Stimulated activated CD8-positive, alpha-beta memory T cell treated with anti-CD3 and anti-CD28 coated beads, Interleukin-4, amount 100 ng/mL, for 24 hours (primary cell): Measurements from ENCODE around the gene LRRC23.
"Not testable (repeated sequence)": the region's sequence is repeated elsewhere in the genome, so short reads cannot be mapped to it uniquely, and the experiment has no call there.

ENCODE experiments used
- DNase-seq: peaks from one replicate; pipeline ENCODE4 v3.0.0-alpha.2; 2020; ENCODE audit warnings: low read depth

The LRRC23 gene

GRCh38 chr12:6873094-6874014 is 31.3 kb upstream of the LRRC23 start, which contains the start of gene SPSB2:
TSS of gene SPSB2 (minus strand) at chr12:6873303. CDS start at chr12:6872901, 402 bp downstream.
- peak; percentile 100 for DNase-seq

DNA sequence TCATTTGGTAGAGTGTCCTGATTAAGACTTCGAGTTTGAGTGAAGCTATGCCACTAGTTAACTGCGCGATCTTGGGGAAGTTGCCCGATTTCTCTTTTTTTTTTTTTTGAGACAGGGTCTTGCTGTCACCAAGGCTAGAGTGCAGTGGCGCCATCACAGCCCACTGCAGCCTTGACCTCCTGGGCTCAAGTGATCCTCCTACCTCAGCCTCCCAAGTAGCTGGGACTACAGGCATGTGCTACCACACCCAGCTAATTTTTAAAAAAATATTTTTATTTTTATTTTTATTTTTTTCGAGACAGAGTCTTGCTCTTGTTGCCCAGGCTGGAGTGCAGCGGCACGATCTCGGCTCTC is 30.6 kb upstream of the LRRC23 start:
- not testable (repeated sequence) for DNase-seq

GRCh38 chr12:6879824-6880223 is 24.8 kb upstream of the LRRC23 start:
- not testable (repeated sequence) for DNase-seq

- DNase-seq = no peak
These were observed 21.4 kb upstream of the LRRC23 start for GRCh38 chr12:6883252-6883651.

- no peak for DNase-seq
These were observed 20.9 kb upstream of the LRRC23 start for GRCh38 chr12:6883683-6884082.

DNA sequence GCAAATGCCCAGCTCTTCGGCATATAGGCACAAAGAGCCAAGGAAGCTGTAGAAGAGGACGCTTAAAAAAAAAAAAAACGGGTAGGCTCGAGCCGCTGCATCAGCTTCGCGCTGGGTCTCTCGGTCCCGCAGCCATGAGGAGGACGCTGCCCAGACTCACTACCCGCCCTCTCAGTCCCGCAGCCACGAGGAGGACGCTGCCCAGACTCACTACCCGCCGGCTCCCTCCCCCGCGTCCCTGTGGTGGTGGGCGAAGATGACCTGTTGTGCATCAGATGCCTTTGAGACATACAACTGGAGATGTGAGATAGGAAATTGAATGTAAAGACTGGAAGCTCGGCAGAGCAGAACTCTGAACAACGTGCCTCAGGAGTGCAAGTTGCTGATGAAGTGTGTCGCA is 20.1 kb upstream of the LRRC23 start:
- no peak for DNase-seq

- DNase-seq = not testable (repeated sequence)
These were observed 18.2 kb upstream of the LRRC23 start for GRCh38 chr12:6886206-6886999.

GRCh38 chr12:6887460-6887859 is 17.2 kb upstream of the LRRC23 start:
- no peak for DNase-seq

DNA sequence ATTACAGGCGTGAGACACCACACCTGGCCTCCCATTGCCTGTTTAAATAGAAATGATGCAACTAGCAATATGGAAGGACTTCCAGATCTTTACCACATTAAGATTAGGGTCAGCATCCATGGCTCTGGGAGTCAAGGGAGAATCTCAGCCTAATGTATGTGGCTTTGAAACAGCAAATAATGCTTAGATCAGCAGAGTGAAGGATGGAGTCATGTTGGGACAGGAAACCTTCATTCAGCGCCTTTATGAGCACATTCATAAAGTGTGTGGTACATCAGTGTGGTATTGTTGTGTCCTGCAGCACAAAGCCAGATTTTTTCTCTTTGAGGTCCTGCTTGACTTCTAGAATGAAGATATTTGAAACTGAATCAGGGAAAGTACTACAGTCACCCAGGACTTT is 16.3 kb upstream of the LRRC23 start:
- DNase-seq = no peak

GRCh38 chr12:6888794-6889193 is 15.8 kb upstream of the LRRC23 start:
- not testable (repeated sequence) for DNase-seq

GRCh38 chr12:6889775-6890573 is 14.6 kb upstream of the LRRC23 start:
- not testable (repeated sequence) for DNase-seq

DNA sequence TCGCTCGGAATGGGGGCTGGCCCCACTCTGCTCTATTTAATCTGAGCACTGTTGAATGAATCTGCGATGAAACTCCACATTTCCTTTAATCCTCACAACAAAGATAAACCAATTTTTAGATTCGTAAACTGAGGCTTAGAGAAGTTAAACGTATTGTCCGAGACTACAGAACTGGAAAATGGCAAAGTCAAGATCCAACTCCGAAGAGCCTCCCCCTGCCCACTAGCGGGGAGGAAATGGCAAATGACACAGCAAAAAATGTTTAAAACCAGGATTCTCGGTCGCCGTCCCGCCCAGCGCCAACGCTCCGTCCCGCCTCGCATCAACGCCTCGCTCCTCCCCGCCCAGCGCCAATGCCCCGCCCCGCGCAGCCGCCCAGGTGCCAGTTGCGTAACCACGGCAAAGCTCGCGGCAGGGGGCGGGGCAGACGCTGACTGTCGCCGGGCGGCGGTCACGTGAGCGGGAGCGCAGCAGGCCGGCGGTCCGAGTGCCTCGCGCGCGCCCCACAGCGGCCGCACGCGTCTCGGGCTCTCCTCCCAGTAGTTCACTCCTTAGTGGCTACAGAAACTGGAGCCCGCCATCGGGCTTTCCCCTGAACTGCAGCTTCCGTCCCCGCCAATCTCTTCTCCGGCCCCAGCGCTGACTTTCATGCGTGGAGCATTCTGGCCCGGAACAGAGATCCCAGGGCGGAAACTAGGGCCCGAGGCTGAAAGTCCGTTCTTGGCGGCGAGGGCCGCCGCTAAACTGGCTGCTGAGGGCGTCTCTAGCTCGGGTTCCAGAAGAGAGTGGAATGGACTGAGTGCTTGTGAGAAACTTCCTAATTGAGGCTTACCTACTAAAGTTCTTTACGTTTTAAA is 13.6 kb upstream of the LRRC23 start:
- DNase-seq = peak; percentile 98

DNA sequence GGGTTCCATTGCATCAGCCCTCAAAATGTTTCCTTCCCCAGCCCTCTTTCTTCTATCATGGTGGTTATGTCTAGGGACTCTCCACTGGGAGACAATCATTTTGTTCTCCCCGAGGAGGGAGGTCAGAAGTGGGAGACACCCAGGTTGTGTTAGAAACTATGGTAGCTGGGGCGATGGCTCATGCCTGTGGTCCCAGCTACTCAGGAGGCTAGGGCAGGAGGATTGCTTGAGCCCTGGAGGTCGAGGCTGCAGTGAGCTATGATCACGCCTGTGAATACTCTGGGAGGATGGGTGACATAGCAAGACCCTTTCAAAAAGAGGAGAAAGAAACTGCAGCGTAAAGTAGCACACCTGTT is 13.0 kb upstream of the LRRC23 start:
- no peak for DNase-seq

- not testable (repeated sequence) for DNase-seq
These were observed 11.9 kb upstream of the LRRC23 start for GRCh38 chr12:6892683-6893082.

GRCh38 chr12:6894321-6894720 is 10.3 kb upstream of the LRRC23 start:
- no peak for DNase-seq

GRCh38 chr12:6896846-6897435 is 7.7 kb upstream of the LRRC23 start:
- no peak for DNase-seq

GRCh38 chr12:6899427-6899826 is 5.2 kb upstream of the LRRC23 start:
- no peak for DNase-seq

GRCh38 chr12:6899837-6900519 is 4.6 kb upstream of the LRRC23 start:
- no peak for DNase-seq

- no peak for DNase-seq
These were observed 2.2 kb upstream of the LRRC23 start for GRCh38 chr12:6902448-6902847.

DNA sequence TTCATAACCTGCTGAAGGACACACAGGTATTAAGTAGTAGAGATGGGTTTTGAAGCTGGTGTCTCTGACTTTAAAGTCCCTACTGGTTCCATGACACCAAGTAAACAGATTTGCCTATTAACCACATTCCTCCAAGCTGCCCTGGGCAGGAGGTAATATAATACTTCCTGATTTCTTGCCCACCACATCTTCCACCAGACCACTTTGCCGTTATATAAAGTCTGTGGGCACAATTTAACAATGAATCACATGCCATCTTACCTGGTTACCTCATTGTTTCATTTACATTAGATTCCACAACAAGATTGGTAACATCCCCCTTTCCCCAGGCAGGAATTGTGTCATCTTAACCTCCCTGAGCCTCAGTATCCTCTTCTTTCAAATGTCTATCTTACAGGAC is 900 bp upstream of the LRRC23 start:
- no peak for DNase-seq
